NT2/D1 (cell line): ENCODE results near the gene SLC7A14.

ENCODE experiments used
- YY1 ChIP-seq: IDR thresholded peaks from 2 replicates; pipeline ENCODE4 v1.6.1; 2011; ENCODE audit not compliant: insufficient read length, insufficient read depth
- ZNF274 ChIP-seq: IDR thresholded peaks from 2 replicates; pipeline ENCODE4 v1.6.1; 2011; ENCODE audit warnings: mild to moderate bottlenecking, low read depth, low read length

DNA sequence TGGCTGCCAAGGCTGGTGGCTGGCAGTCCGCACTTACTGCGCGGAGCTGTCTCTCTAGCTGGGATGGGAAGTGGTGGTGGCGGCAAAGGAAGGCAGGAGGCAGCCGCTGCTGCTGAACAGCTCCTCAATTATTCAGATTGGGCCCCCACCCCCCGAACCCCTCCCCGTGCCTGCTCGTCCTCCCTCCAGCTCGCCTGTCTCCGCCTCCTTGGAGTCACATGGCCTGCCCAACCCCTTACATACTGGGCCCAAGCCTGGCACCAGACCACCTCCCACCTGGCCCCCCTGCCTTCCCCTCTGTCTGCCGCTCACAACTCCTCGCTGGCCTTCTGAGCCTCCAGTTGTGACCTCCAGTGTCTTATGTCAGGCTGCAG lies at the start of gene SLC7A14:
- TF ChIP-seq ZNF274 (no peak), YY1 (no peak)
